ENCODE data around the gene USP34. TPM values are rescaled to one million over a fixed set of nuclear protein-coding genes. Genes with fewer than 3 reads are reported as not detected.

Gene USP34
- total and polyA plus RNA-seq, 2 experiments from 2014 or later, result 81.8 to 157 TPM

- TF ChIP-seq, protein P1, sequence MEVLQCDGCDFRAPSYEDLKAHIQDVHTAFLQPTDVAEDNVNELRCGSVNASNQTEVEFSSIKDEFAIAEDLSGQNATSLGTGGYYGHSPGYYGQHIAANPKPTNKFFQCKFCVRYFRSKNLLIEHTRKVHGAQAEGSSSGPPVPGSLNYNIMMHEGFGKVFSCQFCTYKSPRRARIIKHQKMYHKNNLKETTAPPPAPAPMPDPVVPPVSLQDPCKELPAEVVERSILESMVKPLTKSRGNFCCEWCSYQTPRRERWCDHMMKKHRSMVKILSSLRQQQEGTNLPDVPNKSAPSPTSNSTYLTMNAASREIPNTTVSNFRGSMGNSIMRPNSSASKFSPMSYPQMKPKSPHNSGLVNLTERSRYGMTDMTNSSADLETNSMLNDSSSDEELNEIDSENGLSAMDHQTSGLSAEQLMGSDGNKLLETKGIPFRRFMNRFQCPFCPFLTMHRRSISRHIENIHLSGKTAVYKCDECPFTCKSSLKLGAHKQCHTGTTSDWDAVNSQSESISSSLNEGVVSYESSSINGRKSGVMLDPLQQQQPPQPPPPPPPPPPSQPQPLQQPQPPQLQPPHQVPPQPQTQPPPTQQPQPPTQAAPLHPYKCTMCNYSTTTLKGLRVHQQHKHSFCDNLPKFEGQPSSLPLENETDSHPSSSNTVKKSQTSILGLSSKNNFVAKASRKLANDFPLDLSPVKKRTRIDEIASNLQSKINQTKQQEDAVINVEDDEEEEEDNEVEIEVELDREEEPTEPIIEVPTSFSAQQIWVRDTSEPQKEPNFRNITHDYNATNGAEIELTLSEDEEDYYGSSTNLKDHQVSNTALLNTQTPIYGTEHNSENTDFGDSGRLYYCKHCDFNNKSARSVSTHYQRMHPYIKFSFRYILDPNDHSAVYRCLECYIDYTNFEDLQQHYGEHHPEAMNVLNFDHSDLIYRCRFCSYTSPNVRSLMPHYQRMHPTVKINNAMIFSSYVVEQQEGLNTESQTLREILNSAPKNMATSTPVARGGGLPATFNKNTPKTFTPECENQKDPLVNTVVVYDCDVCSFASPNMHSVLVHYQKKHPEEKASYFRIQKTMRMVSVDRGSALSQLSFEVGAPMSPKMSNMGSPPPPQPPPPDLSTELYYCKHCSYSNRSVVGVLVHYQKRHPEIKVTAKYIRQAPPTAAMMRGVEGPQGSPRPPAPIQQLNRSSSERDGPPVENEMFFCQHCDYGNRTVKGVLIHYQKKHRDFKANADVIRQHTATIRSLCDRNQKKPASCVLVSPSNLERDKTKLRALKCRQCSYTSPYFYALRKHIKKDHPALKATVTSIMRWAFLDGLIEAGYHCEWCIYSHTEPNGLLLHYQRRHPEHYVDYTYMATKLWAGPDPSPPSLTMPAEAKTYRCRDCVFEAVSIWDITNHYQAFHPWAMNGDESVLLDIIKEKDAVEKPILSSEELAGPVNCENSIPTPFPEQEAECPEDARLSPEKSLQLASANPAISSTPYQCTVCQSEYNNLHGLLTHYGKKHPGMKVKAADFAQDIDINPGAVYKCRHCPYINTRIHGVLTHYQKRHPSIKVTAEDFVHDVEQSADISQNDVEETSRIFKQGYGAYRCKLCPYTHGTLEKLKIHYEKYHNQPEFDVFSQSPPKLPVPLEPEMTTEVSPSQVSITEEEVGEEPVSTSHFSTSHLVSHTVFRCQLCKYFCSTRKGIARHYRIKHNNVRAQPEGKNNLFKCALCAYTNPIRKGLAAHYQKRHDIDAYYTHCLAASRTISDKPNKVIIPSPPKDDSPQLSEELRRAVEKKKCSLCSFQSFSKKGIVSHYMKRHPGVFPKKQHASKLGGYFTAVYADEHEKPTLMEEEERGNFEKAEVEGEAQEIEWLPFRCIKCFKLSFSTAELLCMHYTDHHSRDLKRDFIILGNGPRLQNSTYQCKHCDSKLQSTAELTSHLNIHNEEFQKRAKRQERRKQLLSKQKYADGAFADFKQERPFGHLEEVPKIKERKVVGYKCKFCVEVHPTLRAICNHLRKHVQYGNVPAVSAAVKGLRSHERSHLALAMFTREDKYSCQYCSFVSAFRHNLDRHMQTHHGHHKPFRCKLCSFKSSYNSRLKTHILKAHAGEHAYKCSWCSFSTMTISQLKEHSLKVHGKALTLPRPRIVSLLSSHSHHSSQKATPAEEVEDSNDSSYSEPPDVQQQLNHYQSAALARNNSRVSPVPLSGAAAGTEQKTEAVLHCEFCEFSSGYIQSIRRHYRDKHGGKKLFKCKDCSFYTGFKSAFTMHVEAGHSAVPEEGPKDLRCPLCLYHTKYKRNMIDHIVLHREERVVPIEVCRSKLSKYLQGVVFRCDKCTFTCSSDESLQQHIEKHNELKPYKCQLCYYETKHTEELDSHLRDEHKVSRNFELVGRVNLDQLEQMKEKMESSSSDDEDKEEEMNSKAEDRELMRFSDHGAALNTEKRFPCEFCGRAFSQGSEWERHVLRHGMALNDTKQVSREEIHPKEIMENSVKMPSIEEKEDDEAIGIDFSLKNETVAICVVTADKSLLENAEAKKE (CRISPR knock-in tag; IDR thresholded peaks at IDR 0.05), result no peak
- no peak for TF ChIP-seq ZNF114 (CRISPR knock-in tag; IDR thresholded peaks at IDR 0.05)
- no peak for TF ChIP-seq ZNF331 (CRISPR knock-in tag; IDR thresholded peaks at IDR 0.05; ENCODE audit: low read depth)
These were observed 313.4 kb downstream of the USP34 start (continued) for GRCh38 chr2:61157371-61158003.

GRCh38 chr2:61151436-61151835 is 319.5 kb downstream of the USP34 start:
- Histone ChIP-seq H3K27me3 (ENCODE audit: insufficient read depth) (no peaks in the 10 kb centered on the region), H2AFZ (no peak overlapping the region), H3K4me3 (no peak overlapping the region), H3K4me2 (no peak overlapping the region), H3F3A (replicated peaks; ENCODE audit: low read depth) (no peaks in the 10 kb centered on the region; the same call in 1 of the 2 replicates), H4K20me1 (replicated peaks; ENCODE audit: insufficient read depth) (no peaks in the 10 kb centered on the region), H3K79me2 (replicated peaks; ENCODE audit: insufficient read depth) (no peaks in the 10 kb centered on the region), H3K27ac (ENCODE audit: low read depth) (no peak overlapping the region), H3K36me3 (ENCODE audit: insufficient read depth) (no peaks in the 10 kb centered on the region), H3K4me1 (ENCODE audit: insufficient read depth) (no peaks in the 10 kb centered on the region), H3K9me2 (ENCODE audit: insufficient read depth) (no peaks in the 10 kb centered on the region)
- peaks cover 19% of the 10 kb centered on the region for H3K36me3 Mint-ChIP-seq (ENCODE audit: low read depth)
- no peak for ATAC-seq
- no peaks in the 10 kb centered on the region for H3K27me3 Mint-ChIP-seq (ENCODE audit: insufficient read depth, low read depth, poor library complexity)
- H3K27ac Mint-ChIP-seq, result no peak overlapping the region
- no peak for DNase-seq (ENCODE audit: low spot score)
- no peaks in the 10 kb centered on the region for H3K9me3 Mint-ChIP-seq
- no peak overlapping the region for H3K4me3 Mint-ChIP-seq
- H3K4me1 Mint-ChIP-seq, result no peaks in the 10 kb centered on the region
- no peak for TF ChIP-seq STAT1 (IDR thresholded peaks at IDR 0.05; ENCODE audit: unreplicated experiment)
- TF ChIP-seq EZH2phosphoT487 (IDR thresholded peaks at IDR 0.05; ENCODE audit: unreplicated experiment), result no peak
- TF ChIP-seq, protein P1 (CRISPR knock-in tag; IDR thresholded peaks at IDR 0.05), result no peak
